Measurements from ENCODE around the gene AMDHD1. TPM values are rescaled to one million over a fixed set of nuclear protein-coding genes. Genes with fewer than 3 reads are reported as not detected.

AMDHD1 gene
- polyA plus RNA-seq, 1 donor from 2014 or later: 0.20 TPM

GRCh38 chr12:95949477-95950206 is 6.5 kb downstream of the AMDHD1 start:
- Histone ChIP-seq H3K79me2 (replicated peaks; ENCODE audit: insufficient read depth, low read length) (no peaks in the 10 kb centered on the region), H3K4me2 (ENCODE audit: low read length) (no peak overlapping the region), H3K36me3 (ENCODE audit: insufficient read depth, low read length) (no peaks in the 10 kb centered on the region), H3K4me3 (ENCODE audit: low read length) (no peak overlapping the region), H3K9me2 (ENCODE audit: insufficient read depth, low read length) (no peaks in the 10 kb centered on the region), H2AFZ (ENCODE audit: low read depth, low read length) (no peak overlapping the region), H3F3A (ENCODE audit: insufficient read depth, low read length, poor library complexity, severe bottlenecking) (no peaks in the 10 kb centered on the region), H3K27me3 (ENCODE audit: insufficient read depth, low read depth, low read length) (no peaks in the 10 kb centered on the region), H4K20me1 (ENCODE audit: insufficient read depth) (no peaks in the 10 kb centered on the region), H3K9ac (ENCODE audit: low read length) (no peak overlapping the region), H3K9me3 (ENCODE audit: low read length) (no peaks in the 10 kb centered on the region), H3K27ac (ENCODE audit: low read length) (no peak overlapping the region)
- TF ChIP-seq SMC3 (conservative IDR thresholded peaks at IDR 0.05; ENCODE audit: poor library complexity) (no peak), POLR2AphosphoS5 (IDR thresholded peaks at IDR 0.05) (no peak), CTCF (IDR thresholded peaks at IDR 0.05; ENCODE audit: poor library complexity, severe bottlenecking) (no peak), TAF1 (IDR thresholded peaks at IDR 0.05; ENCODE audit: low read depth) (no peak), REST (IDR thresholded peaks at IDR 0.05; ENCODE audit: borderline replicate concordance) (no peak), EP300 (conservative IDR thresholded peaks at IDR 0.05; ENCODE audit: poor library complexity, severe bottlenecking) (no peak), EZH2 (IDR thresholded peaks at IDR 0.05; ENCODE audit: borderline replicate concordance, insufficient read depth, low read length, poor library complexity, severe bottlenecking) (no peak), MXI1 (conservative IDR thresholded peaks at IDR 0.05; ENCODE audit: poor library complexity, severe bottlenecking) (no peak), RAD21 (conservative IDR thresholded peaks at IDR 0.05) (no peak)

GRCh38 chr12:95951515-95951914 is 8.4 kb downstream of the AMDHD1 start:
- Histone ChIP-seq H3K36me3 (ENCODE audit: insufficient read depth, low read length) (no peaks in the 10 kb centered on the region), H3K27me3 (ENCODE audit: insufficient read depth, low read depth, low read length) (no peaks in the 10 kb centered on the region), H3K9ac (ENCODE audit: low read length) (no peak overlapping the region), H3K27ac (ENCODE audit: low read length) (no peak overlapping the region), H3K9me3 (ENCODE audit: low read length) (no peaks in the 10 kb centered on the region), H4K20me1 (ENCODE audit: insufficient read depth) (no peaks in the 10 kb centered on the region), H3K4me3 (ENCODE audit: low read length) (no peak overlapping the region), H3F3A (ENCODE audit: insufficient read depth, low read length, poor library complexity, severe bottlenecking) (no peaks in the 10 kb centered on the region), H3K4me2 (ENCODE audit: low read length) (no peak overlapping the region), H3K9me2 (ENCODE audit: insufficient read depth, low read length) (no peaks in the 10 kb centered on the region), H3K79me2 (replicated peaks; ENCODE audit: insufficient read depth, low read length) (no peaks in the 10 kb centered on the region), H2AFZ (ENCODE audit: low read depth, low read length) (no peak overlapping the region)
- TF ChIP-seq TAF1 (IDR thresholded peaks at IDR 0.05; ENCODE audit: low read depth) (no peak), POLR2AphosphoS5 (IDR thresholded peaks at IDR 0.05) (no peak), MXI1 (conservative IDR thresholded peaks at IDR 0.05; ENCODE audit: poor library complexity, severe bottlenecking) (no peak), RAD21 (conservative IDR thresholded peaks at IDR 0.05) (no peak), REST (IDR thresholded peaks at IDR 0.05; ENCODE audit: borderline replicate concordance) (no peak), EP300 (conservative IDR thresholded peaks at IDR 0.05; ENCODE audit: poor library complexity, severe bottlenecking) (no peak), CTCF (IDR thresholded peaks at IDR 0.05; ENCODE audit: poor library complexity, severe bottlenecking) (no peak)

All from neural cell (in vitro differentiated cells).